Psoas muscle (tissue), 8 donors: ENCODE results near the gene UQCC5. TPM values are rescaled to one million over a fixed set of nuclear protein-coding genes. Genes with fewer than 3 reads are reported as not detected.
"Not testable (repeated sequence)": the region's sequence is repeated elsewhere in the genome, so short reads cannot be mapped to it uniquely, and the experiment has no call there.

ENCODE experiments used
- ATAC-seq, 4 donors: fragments of 200-7000 bp; cut with Tn5 transposase; one replicate each; pipeline ENCODE4 v1.9.1; 2020; ENCODE audit warnings: moderate library complexity in 3 of 4, mild to moderate bottlenecking in 2 of 4
- DNase-seq, 2 donors: peaks; one replicate each; pipeline ENCODE4 v3.0.0-alpha.2; 2020
- H3K27ac ChIP-seq: fragments of 200-600 bp; one replicate; pipeline ENCODE4 v1.8.0; 2022
- H3K27me3 ChIP-seq, 3 donors: fragments of 200-600 bp in 1 of 3; one replicate each; pipeline versions ENCODE4 v1.6.1 to v1.8.0; 2013 to 2022; ENCODE audit warnings: low read length in 2 of 3, mild to moderate bottlenecking in 2 of 3, moderate library complexity in 1 of 3; ENCODE audit not compliant: insufficient read depth in 3 of 3
- H3K36me3 ChIP-seq, 2 donors: fragments of 200-600 bp in 1 of 2; one replicate each; pipeline versions ENCODE4 v1.6.1 to v1.8.0; 2013 to 2022; ENCODE audit warnings: low read depth in 1 of 2, mild to moderate bottlenecking in 1 of 2, moderate library complexity in 1 of 2; ENCODE audit not compliant: insufficient read depth in 1 of 2
- H3K4me1 ChIP-seq: fragments of 200-600 bp; one replicate; pipeline ENCODE4 v1.8.0; 2022
- H3K4me3 ChIP-seq: fragments of 200-600 bp; one replicate; pipeline ENCODE4 v1.8.0; 2022; ENCODE audit warnings: mild to moderate bottlenecking
- H3K9me3 ChIP-seq: fragments of 200-600 bp; one replicate; pipeline ENCODE4 v1.8.0; 2022
- CTCF ChIP-seq: fragments of 200-600 bp; IDR thresholded peaks from one replicate; pipeline ENCODE4 v1.8.0; 2022; ENCODE audit warnings: antibody characterized with exemption
- WGBS, 3 donors: extraction: QIAGEN DNeasy Blood & Tissue Kit; methylation state at CpG; one replicate each; pipeline versions ENCODE4 v1.1.6 to v1.1.7; 2013; 5-methylcytosine and 5-hydroxymethylcytosine counted together
- intact Hi-C, 2 donors: fragments of 100-400 bp; cut with DNase I; formaldehyde crosslinking; loops; one replicate each; pipeline versions ENCODE4 v1.11.0 to v1.14.2; 2022
- polyA plus RNA-seq, 3 donors: library from polyadenylated mRNA; stranded (reverse); fragments of 200-250 nt; gene quantifications; one replicate each; pipeline ENCODE4 v1.2.3, GENCODE V29; 2013
- total RNA-seq, 4 donors: library from RNA; stranded (reverse); fragmentation: NEBNext Ultra II Directional in 2 of 4; extraction: Animal tissue kit (Norgen Biotek cat#: 25700) in 2 of 4; gene quantifications; one replicate each; pipeline versions ENCODE4 v1.2.1 to v1.2.4, GENCODE V29; 2021 to 2023
- donor health status: healthy with polysubstance abuse.
- donor health status: DM: no; HTN: no; CAD: no; lungs with moderate emphysema.
- donor health status: Bipolar disorder and iron deficiency.
- donor health status: healthy.
- donor health status: DM: yes; HTN: yes; CAD: no.
- donor health status: DM: no; HTN: no; CAD: no.
- donor health status: DM: no; HTN: no; CAD: no.
- donor health status: DM: yes; HTN: yes; CAD: no.

Gene UQCC5
- total and polyA plus RNA-seq, 7 donors: 29.5 to 95.4 (median 32.7) TPM

GRCh38 chr3:52524258-52524751 lies 12.1 kb upstream of the UQCC5 start:
- DNase-seq (peak in 1 of 2 donors; percentile 41), ATAC-seq (no peak)
- TF ChIP-seq CTCF: no peak
- Histone ChIP-seq H3K4me3 (no peak overlapping the region), H3K36me3 (peaks cover 0 to 5% of the 10 kb centered on the region in 2 donors), H3K9me3 (no peaks in the 10 kb centered on the region), H3K27me3 (no peaks in the 10 kb centered on the region), H3K27ac (peak overlapping the region; percentile 63), H3K4me1 (no peaks in the 10 kb centered on the region)
- WGBS, 3 donors: 93 to 96% (median 94%) methylated on average over 18 of the region's 18 CpGs
- intact Hi-C loops: no loop called here

- WGBS, 3 donors: 68 to 75% (median 68%) methylated on average over 30 to 34 of the region's 34 CpGs
- ATAC-seq: peak in 1 of 4 donors; percentile 19
- H3K27me3 ChIP-seq: no peaks in the 10 kb centered on the region
- peaks cover 0 to 5% of the 10 kb centered on the region in 2 donors for H3K36me3 ChIP-seq
- no peak overlapping the region for H3K4me3 ChIP-seq
- no peak for TF ChIP-seq CTCF
- peaks cover 3% of the 10 kb centered on the region for H3K4me1 ChIP-seq
- intact Hi-C loops: no loop called here
- peak overlapping the region; percentile 68 for H3K27ac ChIP-seq
- peak in 1 of 2 donors; percentile 73 for DNase-seq
- H3K9me3 ChIP-seq: no peaks in the 10 kb centered on the region
Observed at GRCh38 chr3:52524752-52525679, 11.4 kb upstream of the UQCC5 start.

GRCh38 chr3:52525680-52526561 lies 10.5 kb upstream of the UQCC5 start:
- H3K27me3 ChIP-seq: no peaks in the 10 kb centered on the region
- intact Hi-C loops: loop anchor here in 1 of 2 donors (1.0 kb wide), 1 partner anchor 10 kb away; no protein-coding TSS in a partner anchor
- ATAC-seq (no peak), DNase-seq (peak in 1 of 2 donors; percentile 26)
- 74 to 79% (median 76%) methylated on average over 9 of the region's 9 CpGs for WGBS, 3 donors
- H3K27ac ChIP-seq: peak overlapping the region; percentile 68
- no peak overlapping the region for H3K4me3 ChIP-seq
- peaks cover 6% of the 10 kb centered on the region for H3K4me1 ChIP-seq
- H3K9me3 ChIP-seq: no peaks in the 10 kb centered on the region
- peaks cover 0 to 5% of the 10 kb centered on the region in 2 donors for H3K36me3 ChIP-seq
- TF ChIP-seq CTCF: no peak

GRCh38 chr3:52526671-52527038 lies 9.8 kb upstream of the UQCC5 start:
- intact Hi-C loops: loop anchor here in 1 of 2 donors (1.0 kb wide), 1 partner anchor 10 kb away; no protein-coding TSS in a partner anchor
- WGBS, 3 donors: 79 to 91% (median 83%) methylated on average over 5 of the region's 5 CpGs
- not testable (repeated sequence) for H3K27ac ChIP-seq, H3K36me3 ChIP-seq, ATAC-seq, H3K4me1 ChIP-seq, H3K27me3 ChIP-seq, H3K4me3 ChIP-seq, H3K9me3 ChIP-seq
- DNase-seq: peak in 1 of 2 donors; percentile 32
